Right lobe of liver (tissue), 6 donors: ENCODE measurements around the gene BEST1. TPM values are rescaled to one million over a fixed set of nuclear protein-coding genes. Genes with fewer than 3 reads are reported as not detected.

Experiments used
- ATAC-seq, 4 donors: fragments of 200-7000 bp; cut with Tn5 transposase; one replicate each; pipeline ENCODE4 v1.9.1; 2020; ENCODE audit warnings: mild to moderate bottlenecking in 4 of 4, moderate library complexity in 4 of 4
- DNase-seq, 3 donors: peaks; one replicate each; pipeline ENCODE4 v3.0.0-alpha.2; 2020
- H3K27ac ChIP-seq, 3 donors: fragments of 200-600 bp; one replicate each; pipeline ENCODE4 v1.8.0; 2022
- H3K27me3 ChIP-seq, 2 donors: fragments of 200-600 bp; one replicate each; pipeline ENCODE4 v1.8.0; 2022
- H3K36me3 ChIP-seq, 4 donors: fragments of 200-600 bp; sonication (generic) in 1 of 4; one replicate each; pipeline versions ENCODE4 v1.5.1 to v1.8.0; 2017 to 2022; ENCODE audit warnings: control low read depth in 1 of 4
- H3K4me1 ChIP-seq, 4 donors: fragments of 200-600 bp; sonication (generic) in 1 of 4; one replicate each; pipeline versions ENCODE4 v1.5.1 to v1.8.0; 2017 to 2022; ENCODE audit warnings: control low read depth in 1 of 4
- H3K4me3 ChIP-seq, 3 donors: fragments of 200-600 bp; one replicate each; pipeline ENCODE4 v1.8.0; 2022
- H3K9me3 ChIP-seq, 4 donors: fragments of 200-600 bp; sonication (generic) in 1 of 4; one replicate each; pipeline versions ENCODE4 v1.5.1 to v1.8.0; 2017 to 2022; ENCODE audit warnings: control low read depth in 1 of 4
- CTCF ChIP-seq, 4 donors: fragments of 200-600 bp in 3 of 4; fragments of 450-650 bp in 1 of 4; IDR thresholded peaks; one replicate each; pipeline versions ENCODE4 v1.5.1 to v1.8.0; 2016 to 2022; ENCODE audit warnings: antibody characterized with exemption in 4 of 4, mild to moderate bottlenecking in 2 of 4
- POLR2A ChIP-seq: fragments of 450-650 bp; IDR thresholded peaks from one replicate; pipeline ENCODE4 v1.6.1; 2017; ENCODE audit warnings: antibody characterized with exemption, mild to moderate bottlenecking
- WGBS: methylation state at CpG from one replicate; pipeline ENCODE4 v1.1.6; 2018; ENCODE audit warnings: low coverage, low lambda C conversion rate; ENCODE audit not compliant: insufficient coverage; ENCODE audit errors: missing lambda C conversion rate; 5-methylcytosine and 5-hydroxymethylcytosine counted together
- intact Hi-C, 2 donors: fragments of 100-400 bp; cut with DNase I; formaldehyde crosslinking; loops; one replicate each; pipeline versions ENCODE4 v1.11.2 to v1.14.1; 2022
- total RNA-seq, 6 experiments: library from RNA; depleted of rRNA in 2 of 6; stranded (reverse); fragments of >200 nt in 2 of 6; fragmentation: NEBNext Ultra II Directional in 3 of 6; extraction: Animal tissue kit (Norgen Biotek cat#: 25700) in 3 of 6; gene quantifications; one replicate each; pipeline versions ENCODE4 v1.1.0 to v1.2.4, GENCODE V29; 2016 to 2023
- donor health status: DM: no; HTN: yes; CAD: no.
- donor health status: DM: no; HTN: no; CAD: no.
- donor health status: DM: no; HTN: no; CAD: no.
- donor health status: DM: no; HTN: yes; CAD: no.
- donor health status: DM: no; HTN: yes; CAD: no.

Gene BEST1
- total RNA-seq, 6 experiments from 2014 or later: 0.55 to 2.3 (median 0.91) TPM

- no peaks in the 10 kb centered on the region for H3K4me1 ChIP-seq
- H3K4me3 ChIP-seq: no peak overlapping the region
- intact Hi-C loops: no loop called here
- ATAC-seq: no peak
- H3K9me3 ChIP-seq: no peaks in the 10 kb centered on the region
- TF ChIP-seq POLR2A: no peak
- no peak for TF ChIP-seq CTCF (IDR thresholded peaks at IDR 0.05)
- H3K27me3 ChIP-seq: no peaks in the 10 kb centered on the region
- no peaks in the 10 kb centered on the region for H3K36me3 ChIP-seq
- no peak for DNase-seq
- WGBS: 94% methylated on average over 2 of the region's 3 CpGs
- H3K27ac ChIP-seq: no peak overlapping the region
Observed at GRCh38 chr11:61926235-61926634, 23.9 kb upstream of the BEST1 start.

DNA sequence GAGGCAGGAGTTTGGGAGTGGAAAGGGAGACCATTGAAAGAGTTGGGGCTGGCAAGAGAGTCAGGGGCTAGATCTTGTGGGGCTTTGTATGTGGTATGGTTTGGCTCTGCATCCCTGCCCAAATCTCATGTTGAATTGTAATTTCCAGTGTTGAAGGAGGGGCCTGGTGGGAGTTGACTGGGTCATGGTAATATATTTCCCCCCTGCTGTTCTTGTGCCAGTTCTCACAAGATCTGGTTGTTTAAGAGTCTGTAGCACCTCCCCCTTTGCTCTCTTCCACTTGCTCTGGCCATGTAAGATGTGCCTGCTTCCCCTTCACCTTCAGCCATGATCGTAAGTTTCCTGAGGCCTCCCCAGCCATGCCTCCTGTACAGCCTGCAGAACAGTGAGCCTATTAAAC, 22.6 kb upstream of the BEST1 start:
- Histone ChIP-seq H3K9me3 (no peaks in the 10 kb centered on the region), H3K4me1 (no peaks in the 10 kb centered on the region), H3K27ac (no peak overlapping the region), H3K36me3 (no peaks in the 10 kb centered on the region), H3K4me3 (no peak overlapping the region), H3K27me3 (no peaks in the 10 kb centered on the region)
- DNase-seq (no peak), ATAC-seq (no peak)
- intact Hi-C loops: no loop called here
- 71% methylated on average over 1 of the region's 1 CpG for WGBS
- no peak for TF ChIP-seq POLR2A

DNA sequence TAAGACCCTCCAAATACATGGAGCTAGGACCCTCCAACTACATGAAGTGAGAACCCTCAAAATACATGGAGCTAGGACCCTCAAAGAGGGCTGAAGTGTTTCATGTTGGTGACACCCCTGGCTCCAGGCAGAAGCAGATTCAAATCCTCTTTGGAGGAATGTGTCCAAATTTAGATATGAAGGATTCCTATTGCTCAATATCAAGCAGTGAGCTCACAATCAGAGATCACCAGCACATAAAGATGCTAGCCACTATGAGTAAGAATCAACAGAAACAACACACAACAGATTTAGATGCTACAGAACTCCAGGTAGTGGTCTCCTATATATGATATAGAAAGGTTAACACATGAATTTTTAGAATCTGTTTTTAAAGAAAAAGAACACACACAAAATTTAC, 21.5 kb upstream of the BEST1 start:
- H3K4me1 ChIP-seq: no peaks in the 10 kb centered on the region
- H3K27ac ChIP-seq: no peak overlapping the region
- no peak for ATAC-seq
- DNase-seq: no peak
- TF ChIP-seq POLR2A (no peak), CTCF (IDR thresholded peaks at IDR 0.05) (no peak)
- H3K27me3 ChIP-seq: no peaks in the 10 kb centered on the region
- H3K36me3 ChIP-seq: no peaks in the 10 kb centered on the region
- no peaks in the 10 kb centered on the region for H3K9me3 ChIP-seq
- no peak overlapping the region for H3K4me3 ChIP-seq
- intact Hi-C loops: no loop called here

GRCh38 chr11:61930933-61931332, 19.2 kb upstream of the BEST1 start:
- Histone ChIP-seq H3K4me1 (no peaks in the 10 kb centered on the region), H3K27ac (no peak overlapping the region), H3K36me3 (no peaks in the 10 kb centered on the region), H3K27me3 (no peaks in the 10 kb centered on the region), H3K4me3 (no peak overlapping the region), H3K9me3 (no peaks in the 10 kb centered on the region)
- TF ChIP-seq CTCF (IDR thresholded peaks at IDR 0.05) (no peak), POLR2A (no peak)
- ATAC-seq: no peak
- WGBS: no CpG with 5 or more reads among the region's 3 CpGs
- no peak for DNase-seq
- intact Hi-C loops: no loop called here

DNA sequence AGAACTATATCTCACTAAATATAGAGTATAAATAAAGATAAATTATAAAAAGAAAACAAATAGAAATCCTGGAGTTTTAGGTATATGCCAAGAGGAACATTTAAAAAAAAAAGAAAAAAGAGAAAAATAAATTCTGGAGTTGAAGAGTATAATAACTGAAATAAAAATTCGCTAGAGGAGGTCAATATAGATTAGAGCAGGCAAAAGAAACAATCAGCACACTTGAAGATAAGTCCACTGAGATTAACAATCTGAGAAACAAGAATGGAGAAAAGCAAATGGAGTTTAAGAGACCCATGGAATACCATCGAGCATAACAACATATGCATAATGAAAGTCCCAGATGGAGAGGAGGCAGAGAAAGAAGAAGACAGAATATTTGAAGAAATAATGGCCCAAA, 14.3 kb upstream of the BEST1 start:
- ATAC-seq (no peak), DNase-seq (no peak)
- H3K4me3 ChIP-seq: no peak overlapping the region
- H3K4me1 ChIP-seq: no peaks in the 10 kb centered on the region
- no peaks in the 10 kb centered on the region for H3K9me3 ChIP-seq
- no peaks in the 10 kb centered on the region for H3K27me3 ChIP-seq
- H3K36me3 ChIP-seq: no peaks in the 10 kb centered on the region
- H3K27ac ChIP-seq: no peak overlapping the region
- intact Hi-C loops: no loop called here
- WGBS: 41% methylated on average over 2 of the region's 2 CpGs
- TF ChIP-seq POLR2A (no peak), CTCF (IDR thresholded peaks at IDR 0.05) (no peak)
